ENCODE measurements around the gene PON1. TPM values are rescaled to one million over a fixed set of nuclear protein-coding genes. Genes with fewer than 3 reads are reported as not detected.

PON1 gene
- total RNA-seq, 2 donors from 2014 or later = not detected

DNA sequence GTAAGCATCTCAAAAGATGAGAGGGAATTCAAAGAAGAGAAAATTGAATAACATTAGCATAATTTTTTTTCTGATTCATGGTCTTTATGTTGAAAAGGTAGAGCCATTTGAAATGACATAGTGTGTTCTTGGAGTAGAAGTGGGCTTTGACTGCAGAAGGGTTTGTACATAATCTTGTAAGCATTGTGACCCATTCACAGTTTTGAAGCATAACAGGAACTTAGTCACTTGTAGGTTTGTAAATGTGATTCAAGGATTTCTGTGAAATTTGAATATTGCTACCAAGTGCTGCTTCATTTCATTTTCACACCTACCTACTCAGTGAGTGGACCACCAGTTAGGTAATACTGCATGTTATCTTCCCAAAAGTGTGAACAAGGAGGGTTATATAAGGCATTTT, 68.6 kb downstream of the PON1 start:
- Histone ChIP-seq H3K9me3 (no peaks in the 10 kb centered on the region), H3K36me3 (no peaks in the 10 kb centered on the region), H3K27ac (no peak overlapping the region), H3K27me3 (replicated peaks; ENCODE audit: insufficient read depth) (no peaks in the 10 kb centered on the region), H3K4me3 (no peak overlapping the region), H3K4me1 (ENCODE audit: control insufficient read depth in 1 of 2, low read depth in 2 of 2) (no peaks in the 10 kb centered on the region)
- ATAC-seq (ENCODE audit: insufficient number of reproducible peaks, low FRiP score, low read depth) = no peak
- DNase-seq (ENCODE audit: low spot score) = no peak
- no peak for TF ChIP-seq CTCF (IDR thresholded peaks at IDR 0.05)

DNA sequence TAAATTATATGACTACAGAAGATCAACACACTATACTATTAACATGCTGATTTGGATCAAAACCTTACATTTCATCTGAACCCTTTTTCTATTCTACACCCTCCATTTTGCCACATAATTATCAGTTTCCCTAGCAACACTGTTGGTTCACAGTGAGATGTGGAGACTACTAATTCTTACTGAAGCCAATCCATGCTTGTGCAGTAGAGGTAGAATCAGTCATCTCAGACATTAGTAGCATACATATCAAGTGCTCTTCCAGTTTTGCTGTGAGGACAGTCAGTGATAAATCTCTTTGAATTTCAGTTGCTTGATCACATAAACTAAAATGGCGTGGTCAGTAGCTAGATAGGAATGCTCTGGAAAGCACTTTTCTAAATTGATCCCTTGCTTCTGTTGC, 70.3 kb downstream of the PON1 start:
- no peak for ATAC-seq (ENCODE audit: insufficient number of reproducible peaks, low FRiP score, low read depth)
- Histone ChIP-seq H3K36me3 (no peaks in the 10 kb centered on the region), H3K4me3 (no peak overlapping the region), H3K27ac (no peak overlapping the region), H3K9me3 (no peaks in the 10 kb centered on the region), H3K4me1 (ENCODE audit: control insufficient read depth in 1 of 2, low read depth in 2 of 2) (no peaks in the 10 kb centered on the region), H3K27me3 (replicated peaks; ENCODE audit: insufficient read depth) (no peaks in the 10 kb centered on the region)
- no peak for DNase-seq (ENCODE audit: low spot score)
- no peak for TF ChIP-seq CTCF (IDR thresholded peaks at IDR 0.05)

DNA sequence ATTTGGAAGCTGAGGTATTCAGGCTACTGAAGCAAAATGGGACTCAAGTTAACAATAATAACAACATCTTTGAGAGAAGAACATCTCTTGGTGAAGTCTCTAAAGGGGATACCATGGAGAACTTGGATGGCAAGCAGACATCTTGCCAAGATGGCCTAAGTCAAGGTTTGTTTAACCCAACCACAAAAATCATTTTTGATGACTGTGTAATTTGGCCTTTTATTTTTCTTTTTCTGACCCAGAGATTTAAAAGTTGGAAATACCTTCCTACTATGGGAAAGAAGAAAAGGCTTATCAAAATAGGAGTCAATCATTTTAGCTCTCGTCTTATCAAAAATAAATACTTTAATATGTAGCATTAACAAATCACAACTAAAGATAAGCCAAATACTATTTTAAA, 72.4 kb downstream of the PON1 start:
- Histone ChIP-seq H3K27me3 (replicated peaks; ENCODE audit: insufficient read depth) (no peaks in the 10 kb centered on the region), H3K4me1 (ENCODE audit: control insufficient read depth in 1 of 2, low read depth in 2 of 2) (no peaks in the 10 kb centered on the region), H3K4me3 (no peak overlapping the region), H3K9me3 (no peaks in the 10 kb centered on the region), H3K36me3 (no peaks in the 10 kb centered on the region), H3K27ac (no peak overlapping the region)
- no peak for DNase-seq (ENCODE audit: low spot score)
- TF ChIP-seq CTCF (IDR thresholded peaks at IDR 0.05) = no peak
- no peak for ATAC-seq (ENCODE audit: insufficient number of reproducible peaks, low FRiP score, low read depth)

DNA sequence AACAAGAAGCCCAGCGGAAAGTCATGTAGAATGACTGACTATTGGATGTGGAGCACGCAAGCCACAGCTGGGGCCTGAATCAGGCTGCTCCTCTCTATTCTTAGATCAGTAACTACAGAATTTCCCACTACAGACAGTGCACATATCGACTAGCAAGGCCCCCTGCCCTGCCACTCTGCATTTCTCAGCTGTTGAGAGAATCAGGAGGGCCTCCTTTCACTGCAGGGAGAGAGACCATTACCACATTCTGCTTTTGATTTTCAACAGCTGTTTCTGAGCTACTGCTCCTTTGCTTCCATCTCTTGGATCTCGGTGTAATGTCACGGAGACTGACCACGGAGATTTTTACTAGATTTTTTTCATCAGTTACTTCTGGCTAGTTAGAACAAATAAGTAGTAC, 73.8 kb downstream of the PON1 start:
- no peak overlapping the region for H3K4me3 ChIP-seq
- ATAC-seq (ENCODE audit: insufficient number of reproducible peaks, low FRiP score, low read depth) (no peak), DNase-seq (ENCODE audit: low spot score) (no peak)
- H3K4me1 ChIP-seq (ENCODE audit: control insufficient read depth in 1 of 2, low read depth in 2 of 2) = no peaks in the 10 kb centered on the region
- H3K27me3 ChIP-seq (replicated peaks; ENCODE audit: insufficient read depth) = no peaks in the 10 kb centered on the region
- no peak overlapping the region for H3K27ac ChIP-seq
- no peaks in the 10 kb centered on the region for H3K36me3 ChIP-seq
- TF ChIP-seq CTCF (IDR thresholded peaks at IDR 0.05) = no peak
- no peaks in the 10 kb centered on the region for H3K9me3 ChIP-seq

Other genes with a start within 250 kb of the PON1 start
- gene PON3, start 71.8 kb upstream of the PON1 start, total RNA-seq = not detected
- 10 to 100 TPM; 49.7 to 76.2 TPM for gene PON2, start 110.5 kb upstream of the PON1 start, total RNA-seq
- gene ASB4, start 161.4 kb upstream of the PON1 start, total RNA-seq = under 1 TPM in 1 of 2 donors, not detected in 1; 0.14 TPM

All from thoracic aorta (tissue), 2 donors.